HG03025 (cell line): ENCODE measurements around the gene PPP1CA.

Source experiments
- ATAC-seq: cut with Tn5 transposase; IDR thresholded peaks from one replicate; pipeline ENCODE4 v1.9.1; 2021; ENCODE audit warnings: mild to moderate bottlenecking, moderate library complexity; ENCODE audit not compliant: unreplicated experiment, low FRiP score

The PPP1CA gene

DNA sequence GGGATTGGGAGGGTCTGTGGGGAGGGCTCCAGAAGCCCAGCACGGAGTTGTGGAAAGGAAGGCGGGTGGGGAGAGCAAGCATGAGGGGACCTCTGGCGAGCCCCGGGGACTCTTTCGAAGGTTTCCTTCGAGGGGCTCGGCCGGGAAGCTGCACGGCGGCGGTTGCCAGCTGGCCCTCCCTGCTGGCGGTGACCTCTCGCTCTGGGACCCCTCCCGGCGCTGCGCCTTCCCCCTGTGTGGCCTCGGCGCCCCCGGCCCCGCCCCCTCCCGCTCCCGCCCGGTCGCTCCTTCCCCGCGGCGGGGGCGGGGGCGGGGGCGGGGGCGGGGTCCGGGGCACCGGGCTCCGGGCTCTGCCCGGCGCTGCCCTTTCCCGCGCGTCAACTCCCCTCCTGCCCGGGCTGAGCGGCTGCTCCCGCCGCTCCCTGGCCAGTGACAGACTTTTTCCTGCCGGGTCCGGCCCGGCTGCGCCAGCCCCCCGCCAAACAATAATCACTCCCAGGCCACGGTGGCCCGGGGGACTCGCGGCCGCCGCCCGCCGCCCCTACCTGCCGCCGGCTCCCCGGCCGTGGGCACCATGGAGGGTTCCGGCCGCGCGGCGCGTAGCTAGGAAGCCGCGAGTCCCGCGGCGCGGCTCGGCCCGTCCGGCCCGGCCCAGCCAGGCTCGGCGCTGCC is 29.2 kb downstream of the PPP1CA start:
- no peak for ATAC-seq

DNA sequence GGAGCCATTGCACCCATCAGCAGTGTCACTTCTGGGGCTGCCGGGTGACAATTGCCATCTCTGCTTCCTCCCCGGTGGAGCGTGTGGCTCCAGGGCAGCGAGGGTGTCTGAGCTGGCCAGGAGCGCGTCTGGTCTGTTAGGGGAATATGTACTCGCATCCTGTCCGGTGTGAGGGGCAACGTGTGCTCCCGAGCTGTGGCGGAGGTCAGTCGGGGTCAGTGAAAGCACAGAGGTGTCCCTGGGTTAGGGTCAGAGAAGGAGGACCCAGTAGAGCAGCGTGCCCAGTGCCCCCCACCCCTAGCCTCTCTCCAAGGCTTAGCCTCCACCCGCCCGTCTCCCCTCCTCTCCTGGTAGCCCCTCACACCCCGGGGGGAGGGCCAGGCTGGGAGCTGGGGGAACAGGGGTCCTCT is 29.7 kb downstream of the PPP1CA start:
- ATAC-seq: no peak

DNA sequence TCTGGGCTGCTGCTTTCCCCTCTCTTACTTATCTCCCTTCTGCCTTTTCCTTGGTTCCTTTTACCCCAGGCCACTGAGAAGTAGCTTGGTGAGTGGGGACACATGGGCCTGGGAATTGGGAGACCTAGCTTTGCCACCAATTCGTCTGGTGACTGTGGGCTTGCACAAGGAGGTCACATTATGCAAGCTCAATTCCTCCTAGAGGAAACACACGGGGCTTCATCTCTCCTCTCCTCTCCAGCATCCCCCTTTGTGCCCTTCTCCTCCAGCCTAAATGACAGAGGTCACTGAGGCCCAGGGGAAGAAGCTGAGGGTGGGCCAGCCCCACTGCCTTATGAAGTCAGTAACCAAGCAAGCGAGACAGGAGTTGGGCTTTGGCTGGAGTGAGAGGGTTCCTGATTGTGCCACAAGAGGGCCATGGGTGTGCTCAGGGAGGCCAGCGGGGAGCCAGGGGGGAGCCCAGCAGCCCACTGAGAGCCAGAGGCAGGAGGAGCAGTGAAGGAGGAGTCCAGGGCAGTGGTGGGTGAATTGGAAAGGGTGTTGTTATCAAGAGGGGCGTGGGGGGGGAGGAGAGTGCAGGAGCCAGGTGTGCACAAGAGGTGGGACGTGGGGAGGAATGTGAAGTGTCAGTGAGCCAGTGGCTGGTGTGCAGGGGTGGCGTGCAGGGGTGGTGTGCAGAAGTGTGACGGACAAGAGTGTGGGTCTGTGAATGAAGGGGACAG is 30.3 kb downstream of the PPP1CA start:
- ATAC-seq: no peak

DNA sequence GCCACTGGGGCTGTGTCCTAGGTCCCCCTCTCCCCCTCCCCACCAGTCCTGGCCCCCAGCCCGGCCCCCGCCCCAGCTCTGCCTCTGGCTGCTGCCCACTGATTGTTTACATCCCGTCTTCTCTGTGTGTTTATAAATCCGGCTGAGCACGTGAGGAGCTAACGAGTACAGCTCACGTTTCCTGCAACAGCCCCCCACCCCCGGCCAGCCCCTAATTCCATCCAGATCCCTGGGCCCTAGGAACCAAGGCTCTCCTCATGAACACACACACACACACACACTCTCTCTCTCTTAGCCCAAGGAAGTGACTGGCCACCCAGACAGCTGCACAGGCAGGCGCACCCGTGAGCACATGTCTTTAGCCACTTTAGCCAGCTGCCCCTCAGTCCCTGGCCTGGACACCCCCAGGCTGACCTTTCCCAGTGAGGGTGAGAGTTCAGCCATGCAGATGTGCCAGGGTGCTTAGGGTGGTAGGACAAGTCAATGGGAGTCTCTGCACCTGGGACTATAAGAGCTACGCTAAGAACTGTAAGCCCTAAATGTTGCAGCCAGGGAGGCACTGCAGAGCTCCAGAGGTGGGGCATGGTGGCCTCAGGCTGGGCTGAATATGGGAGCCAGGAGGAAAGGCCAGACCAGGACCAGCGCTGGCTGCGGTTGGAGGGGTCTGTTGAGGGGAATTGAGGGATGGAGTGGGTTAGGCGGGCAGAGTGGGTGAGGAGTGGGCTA is 31.1 kb downstream of the PPP1CA start:
- no peak for ATAC-seq

DNA sequence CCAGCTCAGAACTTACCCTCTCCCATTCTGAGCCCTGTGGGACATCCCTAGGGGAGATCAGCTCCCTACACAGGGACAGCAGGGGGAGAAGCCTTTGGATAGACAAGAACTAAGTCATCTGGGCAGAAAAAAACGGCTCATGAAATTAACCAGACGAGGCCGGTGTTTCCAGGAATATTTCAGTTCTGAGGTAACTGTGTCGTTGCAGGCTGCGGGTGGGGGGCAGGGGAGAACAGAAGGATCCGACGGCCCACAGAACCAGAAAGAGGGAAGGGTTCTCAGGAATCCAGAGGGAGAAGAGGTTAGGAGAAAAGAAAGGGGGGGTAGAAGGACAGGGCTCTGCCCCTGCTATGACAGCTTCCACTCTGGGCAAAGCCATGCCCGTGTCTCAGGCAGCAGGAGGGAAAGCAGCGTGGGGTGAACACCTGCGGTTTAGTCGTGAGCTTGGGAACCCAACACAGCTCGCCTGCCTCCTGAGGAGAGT is 31.8 kb downstream of the PPP1CA start:
- ATAC-seq: no peak

DNA sequence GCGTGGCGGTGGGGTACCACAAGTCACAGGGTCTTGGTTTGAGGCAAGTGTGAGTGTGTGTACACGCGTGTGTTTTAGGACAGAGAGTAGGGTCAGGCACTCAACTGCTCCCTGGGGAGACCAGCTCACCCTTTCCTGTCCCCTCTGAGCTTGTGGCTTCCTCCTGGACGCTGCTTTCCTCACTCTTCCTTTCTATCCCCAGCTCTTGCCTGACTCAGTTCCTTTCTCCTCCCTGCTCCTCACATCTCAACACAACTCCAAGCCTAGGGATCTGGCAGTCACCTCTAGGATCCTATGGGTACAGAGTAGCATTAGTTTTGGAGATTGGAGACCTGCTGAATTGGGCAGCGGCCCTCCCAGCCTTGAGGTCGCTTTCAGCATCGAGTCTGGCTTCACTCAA is 32.4 kb downstream of the PPP1CA start:
- ATAC-seq: no peak

DNA sequence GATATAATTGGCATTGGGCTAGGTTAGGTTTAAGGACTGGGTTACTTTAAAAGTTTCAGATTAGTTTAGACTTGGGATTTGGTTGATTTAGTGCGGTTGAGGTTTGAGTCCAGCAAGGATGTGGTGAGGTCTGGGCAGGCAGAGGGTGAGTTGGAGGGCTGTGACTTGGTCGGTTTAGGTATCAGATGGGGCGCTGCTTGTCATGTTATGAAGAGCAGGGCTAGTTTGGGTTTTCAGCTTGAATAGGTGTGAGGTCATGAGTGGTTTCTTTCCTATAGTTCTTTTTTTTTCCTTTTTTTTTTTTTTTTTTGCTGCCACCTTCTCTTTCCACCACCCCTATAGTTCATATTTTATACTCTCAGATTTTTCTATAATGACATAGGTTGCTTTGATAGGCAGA is 33.0 kb downstream of the PPP1CA start:
- no peak for ATAC-seq

DNA sequence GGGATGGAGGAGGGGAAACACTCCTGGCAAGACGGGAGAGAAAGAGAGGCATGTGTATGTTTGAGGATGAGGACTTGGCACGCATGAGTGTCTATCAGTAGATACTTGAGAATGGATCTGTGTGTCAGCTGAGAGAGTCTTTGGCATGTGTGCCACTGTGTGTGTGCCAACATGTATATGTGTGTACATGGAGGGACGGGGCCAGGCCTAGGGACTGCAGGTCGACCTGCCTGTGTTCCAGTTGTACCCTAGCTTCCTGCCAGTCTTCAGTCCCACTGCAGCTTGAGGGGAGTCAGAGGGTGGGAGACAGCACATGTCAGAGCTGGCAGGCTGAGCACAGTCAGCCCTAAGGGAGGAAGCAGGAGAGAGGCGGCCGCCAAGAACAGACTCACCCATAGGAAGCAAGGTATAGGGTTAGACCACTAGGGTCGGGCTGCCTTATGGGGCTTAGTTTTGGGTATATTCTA is 33.9 kb downstream of the PPP1CA start:
- no peak for ATAC-seq

DNA sequence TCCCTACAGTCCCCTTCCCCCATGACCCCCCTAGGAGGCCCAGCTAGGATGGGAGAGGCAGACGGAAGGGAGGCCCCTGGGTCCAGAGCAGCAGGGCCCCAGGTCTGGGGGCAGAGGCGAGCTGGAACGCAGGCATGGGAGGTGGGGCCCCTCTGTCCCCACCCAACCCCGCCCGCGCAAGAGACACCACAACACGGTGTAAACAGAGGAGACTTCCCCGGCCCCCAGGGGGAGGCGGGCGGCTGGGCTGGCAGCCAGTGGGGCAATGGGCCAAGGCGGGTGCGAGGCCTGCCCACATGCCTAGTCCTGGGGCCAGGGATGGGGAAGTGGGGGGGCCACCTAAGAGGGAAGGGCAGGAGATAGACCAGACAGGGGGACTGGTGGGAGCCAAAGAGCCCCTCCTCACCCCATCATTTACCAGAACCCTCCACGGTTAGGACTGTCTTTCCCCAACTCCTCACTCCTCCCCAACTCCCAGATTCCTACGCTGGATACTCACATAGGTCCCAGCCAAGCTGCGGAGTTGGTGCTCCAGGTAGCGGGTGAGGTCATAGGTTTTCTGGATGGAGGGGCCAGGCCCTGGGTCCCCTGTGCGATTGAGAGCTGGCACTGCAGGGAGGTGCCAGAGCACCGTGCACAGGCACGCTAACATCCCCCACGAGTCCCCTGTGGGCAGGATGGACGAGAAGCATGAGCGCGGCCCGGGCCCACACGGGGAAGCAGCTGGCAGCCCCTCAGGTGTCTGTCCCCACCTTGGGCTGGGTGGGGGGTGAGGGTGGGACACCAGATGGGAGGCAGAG is 34.5 kb downstream of the PPP1CA start:
- ATAC-seq: no peak

DNA sequence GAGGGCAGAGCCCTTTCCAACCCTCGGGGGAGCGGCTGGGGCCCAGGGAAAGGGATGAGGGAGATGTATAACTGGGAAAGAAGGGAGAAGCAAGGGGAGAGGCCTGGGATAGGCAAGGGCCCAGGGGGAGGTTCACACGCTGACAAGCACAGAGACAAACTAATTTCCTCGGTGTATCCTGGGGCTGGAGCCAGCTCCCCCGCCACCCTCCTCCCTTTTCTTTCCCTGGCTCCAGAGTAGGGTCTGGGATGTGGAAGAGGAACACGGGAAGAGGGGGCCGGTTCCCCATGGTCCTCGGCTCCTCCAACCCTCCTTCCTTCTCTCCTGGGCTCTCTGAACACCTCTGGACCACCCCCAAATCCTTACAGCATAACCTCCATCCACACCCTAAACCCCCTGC is 35.1 kb downstream of the PPP1CA start:
- no peak for ATAC-seq

DNA sequence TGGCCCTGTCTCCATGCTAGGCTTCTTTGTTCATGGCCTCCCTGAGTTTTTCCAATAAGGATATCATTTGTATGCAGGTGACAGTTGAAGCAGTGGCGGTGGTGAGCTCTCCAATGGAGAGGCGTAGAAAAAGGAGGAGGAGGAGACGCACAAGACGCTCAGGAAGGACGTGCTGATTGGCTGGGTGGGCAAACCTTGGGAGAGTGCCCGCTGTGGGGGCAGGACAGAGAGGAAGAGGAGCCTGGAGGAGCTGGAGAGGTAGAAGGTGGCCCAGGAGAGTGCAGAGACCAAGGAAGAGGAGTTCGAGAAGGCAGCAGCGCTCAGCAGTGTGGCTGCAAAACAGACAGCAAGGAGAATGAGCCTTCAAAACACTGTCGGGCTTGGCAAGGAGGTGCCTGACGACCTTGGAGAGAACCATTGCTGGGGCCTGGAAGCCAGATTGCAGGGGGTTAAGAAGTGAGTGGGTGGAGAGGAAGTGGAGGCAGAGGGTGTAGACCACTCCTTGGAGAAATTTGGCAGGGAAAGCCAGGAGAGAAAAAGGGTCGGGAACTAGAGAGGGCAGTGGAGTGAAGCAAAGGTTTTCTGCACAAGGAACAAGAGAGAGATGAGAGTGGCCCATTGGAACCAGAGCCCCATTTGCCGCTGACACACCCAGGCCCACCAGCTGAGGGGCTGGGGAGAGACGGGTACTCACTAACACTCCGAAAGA is 35.8 kb downstream of the PPP1CA start:
- ATAC-seq: no peak

DNA sequence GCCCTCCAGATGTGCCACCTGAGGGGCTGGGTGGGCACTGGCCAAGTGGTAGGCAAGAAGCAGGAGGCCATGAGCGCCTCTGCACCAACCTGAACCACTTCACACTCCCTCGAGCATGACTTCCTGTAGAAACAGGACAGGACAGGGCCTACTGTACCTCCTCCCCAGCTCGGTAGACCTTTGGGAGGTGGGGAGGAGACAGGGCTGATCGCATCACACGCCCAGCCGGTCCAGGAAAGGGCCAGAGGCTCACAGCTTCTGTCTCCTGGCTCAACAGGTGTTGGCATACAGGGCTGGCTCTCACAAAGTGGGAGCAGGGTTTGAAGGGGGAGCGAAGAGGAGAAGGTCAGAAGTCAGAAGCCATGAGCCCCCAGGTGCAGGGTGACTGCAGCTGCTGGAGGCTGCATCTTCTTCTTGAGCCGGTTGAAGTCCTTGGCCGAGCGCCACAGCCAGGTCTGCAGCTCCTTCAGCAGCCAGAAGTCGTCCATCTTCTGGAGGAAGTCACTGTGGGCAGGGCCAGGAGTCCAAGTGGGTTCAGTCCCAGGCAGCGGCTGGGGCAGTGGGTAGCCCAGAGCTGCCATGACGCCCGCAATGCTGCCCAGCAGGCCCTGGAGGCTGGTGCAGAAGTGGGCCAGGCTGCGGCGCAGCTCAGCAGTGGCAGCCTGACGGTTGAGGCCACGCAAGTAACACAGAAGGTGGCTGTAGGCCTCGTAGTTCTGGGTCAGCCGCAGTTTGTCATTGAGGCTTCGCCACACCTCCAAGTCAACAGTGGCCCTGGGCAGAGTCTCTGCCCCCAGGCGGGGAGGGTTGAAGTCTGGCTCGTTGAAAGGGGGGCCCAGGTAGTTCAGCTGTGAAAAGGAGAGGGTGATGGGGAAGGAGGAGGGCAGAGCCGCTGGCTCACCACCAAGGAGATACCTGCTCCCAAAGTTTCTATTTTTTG is 36.6 kb downstream of the PPP1CA start:
- ATAC-seq: no peak

DNA sequence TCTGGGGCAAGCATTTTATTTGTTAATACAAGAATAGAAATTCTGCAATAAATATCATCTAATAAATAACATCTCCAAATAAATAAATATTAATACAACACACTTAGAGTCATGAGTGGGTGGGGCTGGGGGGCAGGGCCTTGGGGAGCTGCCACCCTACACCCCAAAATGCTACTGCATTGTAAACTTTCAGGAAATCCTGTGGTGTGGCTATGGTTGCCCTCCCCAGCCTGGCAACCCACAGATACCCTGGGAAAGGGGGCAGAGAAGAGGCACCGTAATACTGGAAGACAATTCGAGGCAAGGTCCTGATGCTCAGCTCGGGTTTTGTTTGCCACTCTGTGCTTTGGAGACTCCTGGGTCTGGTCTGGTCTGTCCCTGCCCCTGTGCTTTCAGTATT is 37.5 kb downstream of the PPP1CA start:
- no peak for ATAC-seq

DNA sequence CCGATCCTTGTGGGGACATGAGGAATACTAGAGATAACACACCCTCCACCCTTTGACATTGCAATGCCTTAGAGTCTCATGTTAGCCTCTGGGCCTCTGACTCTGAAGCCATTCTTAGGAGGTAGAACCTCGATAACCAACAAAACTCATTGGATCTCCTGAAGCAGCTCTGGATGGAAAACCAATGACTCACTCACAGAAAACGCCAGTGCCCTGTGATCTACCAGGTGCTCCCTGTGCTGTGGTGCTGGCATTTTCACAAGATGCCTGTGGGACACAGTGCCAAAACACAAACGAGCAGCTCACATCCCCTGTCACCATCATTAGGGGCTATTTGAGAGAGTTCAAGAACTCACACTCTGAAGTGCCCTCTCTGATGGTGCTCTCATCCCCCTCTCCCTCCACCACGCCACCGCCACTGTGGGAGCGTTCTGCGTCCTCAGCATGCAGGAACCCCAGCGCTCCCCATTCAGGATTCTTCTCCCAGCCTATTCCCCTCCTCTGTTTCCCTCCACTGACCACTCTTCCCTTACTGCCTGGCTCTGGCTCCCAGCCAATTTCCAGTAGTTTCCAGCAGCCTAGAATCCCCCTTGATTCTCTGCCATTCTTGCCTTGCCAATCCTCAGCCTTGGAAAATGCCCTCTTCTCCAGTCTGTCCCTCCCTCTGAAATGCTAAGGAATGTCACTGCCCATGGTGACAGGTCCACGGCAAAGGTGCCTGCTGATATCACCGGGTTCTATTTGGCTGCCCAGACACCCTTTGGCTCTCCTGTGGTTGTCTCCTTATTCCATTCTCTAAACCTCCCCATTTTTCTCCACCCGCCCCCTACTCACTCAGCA is 43.6 kb downstream of the PPP1CA start:
- no peak for ATAC-seq

DNA sequence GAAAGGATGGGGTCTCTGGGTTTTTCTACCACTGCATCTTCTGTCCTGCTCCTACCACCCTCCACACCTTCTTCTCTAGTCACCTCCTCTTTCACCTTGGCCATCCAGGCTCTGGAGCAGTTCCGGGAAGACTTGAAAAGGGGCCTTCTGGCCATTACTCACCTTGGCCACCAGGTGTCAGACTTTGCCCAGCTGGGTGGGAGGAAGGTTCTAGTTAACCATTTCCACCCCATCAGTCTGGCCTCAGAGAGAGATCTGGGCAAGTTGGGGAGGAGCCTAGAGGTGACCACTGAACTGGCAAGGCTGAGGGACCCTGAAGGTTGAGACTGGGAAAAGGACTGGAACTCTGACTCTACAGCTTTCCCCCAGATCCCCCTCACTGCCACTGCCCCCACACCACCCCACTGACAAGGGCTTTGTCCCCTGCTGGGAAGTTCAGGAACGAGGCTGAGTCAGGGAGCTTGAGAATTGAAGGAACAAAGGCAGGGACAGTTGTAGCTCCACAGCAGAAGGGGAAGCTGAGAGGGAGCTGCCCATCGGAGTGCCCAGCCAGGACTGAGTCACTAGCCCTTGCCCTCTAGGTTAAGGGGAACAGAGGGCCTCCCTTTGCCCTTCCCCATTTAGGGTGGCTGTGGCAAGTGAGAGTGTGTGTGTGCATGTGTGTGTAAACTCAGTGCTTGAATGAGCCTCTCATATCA is 44.6 kb downstream of the PPP1CA start:
- no peak for ATAC-seq

DNA sequence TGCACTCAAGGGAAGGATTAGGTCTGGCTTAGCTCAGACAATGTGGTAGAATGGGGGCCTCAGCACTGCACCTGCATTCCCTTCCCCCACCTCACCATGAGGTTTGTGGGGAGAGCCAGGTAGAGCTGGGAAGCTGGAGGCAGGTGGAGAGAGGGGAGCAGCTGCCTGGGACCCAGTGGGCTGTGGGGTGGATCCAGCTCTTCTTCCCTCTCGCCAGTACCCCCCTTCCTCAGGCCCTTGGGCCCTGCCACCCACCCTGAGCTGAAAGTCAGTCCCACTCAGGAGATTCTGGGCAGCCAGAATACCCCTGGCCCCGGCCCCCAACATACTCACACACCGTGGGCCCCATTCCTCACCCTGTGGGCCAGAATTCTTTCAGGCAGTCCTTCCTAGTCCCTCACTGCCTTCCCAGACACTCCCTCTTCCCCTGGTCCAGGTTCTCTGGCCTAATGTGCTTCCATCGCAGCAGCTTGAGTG is 45.2 kb downstream of the PPP1CA start:
- ATAC-seq: no peak

DNA sequence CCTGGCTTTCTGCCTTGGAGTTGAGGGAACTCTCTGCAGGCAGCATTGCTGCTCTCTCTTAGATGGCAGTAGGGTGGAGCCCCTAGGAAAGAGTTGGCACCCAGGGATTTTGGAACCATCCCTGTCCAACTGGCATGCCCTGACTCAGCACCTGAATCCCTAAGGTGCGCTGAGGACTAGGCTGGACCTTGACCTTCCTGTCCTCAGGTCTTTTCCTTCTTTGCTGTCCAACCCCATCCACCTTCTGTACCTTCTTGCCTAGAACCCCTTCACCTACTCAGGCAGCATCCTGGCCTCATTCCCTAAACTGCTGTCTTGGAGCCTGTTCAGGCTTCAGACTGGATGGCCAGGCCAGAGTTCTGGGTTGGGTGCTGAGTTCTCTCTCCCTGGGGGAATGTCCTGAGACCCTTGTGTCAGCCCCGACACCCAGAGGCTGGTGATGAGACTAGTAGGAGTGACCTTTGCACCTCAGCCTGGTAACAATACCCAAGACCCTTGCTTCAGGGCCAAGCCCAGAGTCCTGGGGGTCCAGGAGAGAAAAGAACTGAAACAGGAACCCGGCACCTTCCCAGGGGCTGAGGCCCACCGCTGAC is 45.8 kb downstream of the PPP1CA start:
- ATAC-seq: no peak
